IMR-90 (cell line): Measurements from ENCODE around the gene CMTM8. TPM values are rescaled to one million over a fixed set of nuclear protein-coding genes. Genes with fewer than 3 reads are reported as not detected.

Experiments used
- ATAC-seq: fragments of 200-7000 bp; cut with Tn5 transposase; 2 replicates; pipeline ENCODE4 v1.9.1; 2020; ENCODE audit warnings: low read depth, mild to moderate bottlenecking, moderate library complexity
- BruUV-seq: library from RNA; stranded (reverse); fragments of 400-500 nt; replicated peaks from 2 replicates; lab custom pipeline; 2021; lab: Mats Ljungman, UMichigan
- CTCF ChIA-PET: fragments of 300-600 bp; formaldehyde crosslinking; extraction: SDS; loops from one replicate; lab custom pipeline; 2021; ENCODE audit warnings: antibody characterized with exemption; lab: Yijun Ruan, JAX
- POLR2A ChIA-PET: fragments of 300-600 bp; sonication (Branson Sonifier 250); formaldehyde crosslinking; loops from one replicate; lab custom pipeline; 2022; ENCODE audit warnings: antibody characterized with exemption; ENCODE audit not compliant: unreplicated experiment; lab: Charles Lee
- DNase-seq: peaks from one replicate; pipeline ENCODE4 v3.0.0; 2013
- H2AFZ ChIP-seq: replicated peaks from 2 replicates; pipeline ENCODE3; 2013; ENCODE audit warnings: low read length, mild to moderate bottlenecking; ENCODE audit not compliant: poor library complexity
- H2AK5ac ChIP-seq: 2 replicates; pipeline ENCODE4 v1.6.1; 2013; ENCODE audit warnings: low read depth, low read length, inconsistent platforms
- H2AK9ac ChIP-seq: replicated peaks from 2 replicates; pipeline ENCODE3; 2013; ENCODE audit warnings: mild to moderate bottlenecking, low read depth, low read length, moderate library complexity; ENCODE audit not compliant: poor library complexity
- H2BK120ac ChIP-seq: 2 replicates; pipeline ENCODE4 v1.6.1; 2013; ENCODE audit warnings: low read depth, low read length, inconsistent platforms
- H2BK15ac ChIP-seq: 3 replicates; pipeline ENCODE4 v1.6.1; 2013; ENCODE audit warnings: low read depth, low read length, inconsistent platforms
- H2BK20ac ChIP-seq: 2 replicates; pipeline ENCODE4 v1.6.1; 2013; ENCODE audit warnings: low read depth, mild to moderate bottlenecking, inconsistent platforms, low read length, moderate library complexity
- H2BK5ac ChIP-seq: 2 replicates; pipeline ENCODE4 v1.6.1; 2013; ENCODE audit warnings: mild to moderate bottlenecking, low read depth, low read length, inconsistent platforms; ENCODE audit not compliant: poor library complexity, severe bottlenecking
- H3K14ac ChIP-seq: replicated peaks from 2 replicates; pipeline ENCODE4 v1.6.1; 2013; ENCODE audit warnings: low read depth, low read length, inconsistent platforms
- H3K18ac ChIP-seq: 2 replicates; pipeline ENCODE4 v1.6.1; 2013; ENCODE audit warnings: low read depth, low read length, control low read depth
- H3K23ac ChIP-seq: 2 replicates; pipeline ENCODE4 v1.6.1; 2013; ENCODE audit warnings: low read depth, low read length, inconsistent platforms
- H3K27ac ChIP-seq: 2 replicates; pipeline ENCODE4 v1.5.1; 2013; ENCODE audit warnings: mild to moderate bottlenecking, control low read depth, low read length; ENCODE audit not compliant: insufficient read depth
- H3K27me3 ChIP-seq: 2 replicates; pipeline ENCODE4 v1.6.1; 2013; ENCODE audit warnings: low read length; ENCODE audit not compliant: control insufficient read depth, insufficient read depth
- H3K36me3 ChIP-seq: 2 replicates; pipeline ENCODE4 v1.6.1; 2013; ENCODE audit warnings: low read length, mixed read lengths; ENCODE audit not compliant: control insufficient read depth, insufficient read depth
- H3K4ac ChIP-seq: 2 replicates; pipeline ENCODE4 v1.6.1; 2013; ENCODE audit warnings: low read depth, low read length, inconsistent platforms
- H3K4me1 ChIP-seq: 2 replicates; pipeline ENCODE4 v1.6.1; 2013; ENCODE audit warnings: low read length, mixed read lengths; ENCODE audit not compliant: control insufficient read depth, insufficient read depth
- H3K4me2 ChIP-seq: 2 replicates; pipeline ENCODE4 v1.6.1; 2013; ENCODE audit warnings: low read depth, mild to moderate bottlenecking, control low read depth, low read length, moderate library complexity
- H3K4me3 ChIP-seq: 2 replicates; pipeline ENCODE4 v1.5.1; 2013; ENCODE audit warnings: low read depth, mild to moderate bottlenecking, control low read depth, low read length, moderate library complexity; ENCODE audit not compliant: insufficient read depth
- H3K56ac ChIP-seq: 2 replicates; pipeline ENCODE4 v1.6.1; 2013; ENCODE audit warnings: low read length, inconsistent platforms; ENCODE audit not compliant: insufficient read depth; ENCODE audit errors: extremely low read depth
- H3K79me1 ChIP-seq, 2 experiments: 2 replicates each; pipeline ENCODE4 v1.6.1; 2013; ENCODE audit warnings: low read length in 2 of 2, inconsistent platforms in 1 of 2, low read depth in 1 of 2
- H3K9ac ChIP-seq: 2 replicates; pipeline ENCODE4 v1.6.1; 2013; ENCODE audit warnings: low read depth, low read length, control low read depth
- H3K9me1 ChIP-seq: 2 replicates; pipeline ENCODE4 v1.6.1; 2013; ENCODE audit warnings: low read length, inconsistent platforms; ENCODE audit not compliant: insufficient read depth
- H3K9me3 ChIP-seq: 2 replicates; pipeline ENCODE4 v1.6.1; 2013; ENCODE audit warnings: low read length; ENCODE audit not compliant: control insufficient read depth, insufficient read depth
- H4K20me1 ChIP-seq: 2 replicates; pipeline ENCODE4 v1.6.1; 2013; ENCODE audit warnings: low read length, inconsistent platforms; ENCODE audit not compliant: insufficient read depth
- H4K5ac ChIP-seq: 2 replicates; pipeline ENCODE4 v1.6.1; 2013; ENCODE audit warnings: mild to moderate bottlenecking, low read depth, low read length, control low read depth
- H4K8ac ChIP-seq, 2 experiments: 2 replicates each; pipeline ENCODE4 v1.6.1; 2013; ENCODE audit warnings: low read depth in 2 of 2, low read length in 2 of 2, control low read depth in 1 of 2, inconsistent platforms in 1 of 2
- H4K91ac ChIP-seq: 2 replicates; pipeline ENCODE4 v1.6.1; 2013; ENCODE audit warnings: low read depth, low read length, inconsistent platforms; ENCODE audit not compliant: insufficient read depth
- BHLHE40 ChIP-seq: fragments of 150-350 bp; IDR thresholded peaks from 2 replicates; pipeline ENCODE4 v1.6.1; 2016; ENCODE audit warnings: mild to moderate bottlenecking, low read depth, low read length
- CEBPB ChIP-seq: IDR thresholded peaks from 2 replicates; pipeline ENCODE4 v1.6.1; 2012; ENCODE audit warnings: low read depth, low read length, improper control_type of control experiment
- CHD1 ChIP-seq: IDR thresholded peaks from 2 replicates; pipeline ENCODE4 v1.6.1; 2012; ENCODE audit warnings: low read depth, low read length, improper control_type of control experiment
- CTCF ChIP-seq: conservative IDR thresholded peaks from 2 replicates; pipeline ENCODE4 v1.5.1; 2012; ENCODE audit warnings: mild to moderate bottlenecking, low read depth, low read length, improper control_type of control experiment
- ELK1 ChIP-seq: fragments of 150-350 bp; IDR thresholded peaks from 2 replicates; pipeline ENCODE4 v1.6.1; 2016; ENCODE audit warnings: low read depth, mild to moderate bottlenecking, low read length, moderate library complexity, borderline replicate concordance
- FOS ChIP-seq: fragments of 150-350 bp; IDR thresholded peaks from 2 replicates; pipeline ENCODE4 v1.6.1; 2016; ENCODE audit warnings: low read depth, low read length
- MAFK ChIP-seq: IDR thresholded peaks from 2 replicates; pipeline ENCODE4 v1.6.1; 2012; ENCODE audit warnings: low read depth, low read length, improper control_type of control experiment
- MAZ ChIP-seq: IDR thresholded peaks from 2 replicates; pipeline ENCODE4 v1.6.1; 2012; ENCODE audit warnings: low read depth, mild to moderate bottlenecking, low read length, improper control_type of control experiment, moderate library complexity, borderline replicate concordance
- MXI1 ChIP-seq: IDR thresholded peaks from 2 replicates; pipeline ENCODE4 v1.6.1; 2012; ENCODE audit warnings: low read depth, mild to moderate bottlenecking, low read length, moderate library complexity, borderline replicate concordance
- NFE2L2 ChIP-seq: fragments of 150-350 bp; IDR thresholded peaks from 2 replicates; pipeline ENCODE4 v1.6.1; 2016; ENCODE audit warnings: low read depth, mild to moderate bottlenecking, low read length
- POLR2A ChIP-seq: IDR thresholded peaks from 2 replicates; pipeline ENCODE4 v1.6.1; 2012; ENCODE audit warnings: mild to moderate bottlenecking, low read depth, low read length
- RAD21 ChIP-seq: IDR thresholded peaks from 2 replicates; pipeline ENCODE4 v1.6.1; 2012; ENCODE audit warnings: low read length, improper control_type of control experiment
- RCOR1 ChIP-seq: IDR thresholded peaks from 2 replicates; pipeline ENCODE4 v1.6.1; 2012; ENCODE audit warnings: mild to moderate bottlenecking, low read length, improper control_type of control experiment; ENCODE audit not compliant: insufficient replicate concordance
- RFX5 ChIP-seq: IDR thresholded peaks from 2 replicates; pipeline ENCODE4 v1.8.0; 2012; ENCODE audit warnings: low read depth, mild to moderate bottlenecking, low read length, moderate library complexity
- SMC3 ChIP-seq: fragments of 150-350 bp; IDR thresholded peaks from 2 replicates; pipeline ENCODE4 v1.6.1; 2016; ENCODE audit warnings: low read depth, mild to moderate bottlenecking, antibody characterized with exemption, low read length, moderate library complexity
- USF2 ChIP-seq: fragments of 150-350 bp; IDR thresholded peaks from 2 replicates; pipeline ENCODE4 v1.6.1; 2017; ENCODE audit warnings: mild to moderate bottlenecking, antibody characterized with exemption, low read length, low read depth
- WGBS, 2 experiments: methylation state at CpG; one replicate each; pipeline versions ENCODE4 v1.1.5 to v1.1.7; 2013; ENCODE audit warnings: missing lambda C conversion rate in 2 of 2; ENCODE audit not compliant: insufficient read length in 1 of 2; ENCODE audit errors: extremely low coverage in 2 of 2; 5-methylcytosine and 5-hydroxymethylcytosine counted together
- dilution Hi-C: fragments of 300-500 bp; cut with HindIII; formaldehyde crosslinking; loops from one replicate; pipeline ENCODE4 v1.14.3; 2018; ENCODE audit warnings: low sequenced_read_pairs; ENCODE audit not compliant: unreplicated experiment
- in situ Hi-C: fragments of 300-500 bp; cut with MboI; formaldehyde crosslinking; loops from 3 replicates; pipeline ENCODE4 v1.14.3; 2019; ENCODE audit warnings: low sequenced_read_pairs, inconsistent platforms, mixed read lengths
- intact Hi-C: fragments of 100-400 bp; cut with micrococcal nuclease; formaldehyde crosslinking; loops from 2 replicates; pipeline ENCODE4 v1.10.0; 2022
- polyA plus RNA-seq, 3 experiments: library from polyadenylated mRNA; depleted of rRNA; stranded (reverse); fragments of >200 nt; gene quantifications; 2 replicates each; pipeline ENCODE4 v1.2.3, GENCODE V29; 2012; ENCODE audit warnings: low replicate concordance in 1 of 3
- total RNA-seq: library from RNA; depleted of rRNA; stranded (reverse); fragments of >200 nt; gene quantifications from 2 replicates; pipeline ENCODE4 v1.2.3, GENCODE V29; 2012

The CMTM8 gene
- total and polyA plus RNA-seq, 2 of the 4 experiments (the other 2 are of a cell fraction), result 0.15 TPM; not detected in 1

- no peak overlapping the region for H4K5ac ChIP-seq
Measured at GRCh38 chr3:32312251-32312650, 73.8 kb downstream of the CMTM8 start.

More at GRCh38 chr3:32312251-32312650, 73.8 kb downstream of the CMTM8 start:
- Histone ChIP-seq H4K8ac (no peak overlapping the region), H2AFZ (no peak overlapping the region), H3K18ac (no peak overlapping the region), H2BK5ac (no peak overlapping the region), H2AK9ac (no peak overlapping the region), H3K4me2 (no peak overlapping the region), H3K56ac (no peak overlapping the region), H2BK20ac (no peak overlapping the region), H3K4me1 (no peaks in the 10 kb centered on the region), H3K14ac (no peak overlapping the region), H2BK120ac (no peak overlapping the region), H3K27ac (no peak overlapping the region), H2BK15ac (no peak overlapping the region), H3K9me3 (no peaks in the 10 kb centered on the region), H3K9ac (no peak overlapping the region), H3K4ac (no peak overlapping the region), H3K79me1 (no peaks in the 10 kb centered on the region), H4K91ac (no peak overlapping the region), H3K9me1 (no peaks in the 10 kb centered on the region), H3K4me3 (no peak overlapping the region), H3K23ac (no peak overlapping the region), H3K27me3 (peaks cover 14% of the 10 kb centered on the region), H4K20me1 (no peaks in the 10 kb centered on the region), H3K36me3 (no peaks in the 10 kb centered on the region), H2AK5ac (no peak overlapping the region)
- DNase-seq (no peak), ATAC-seq (no peak)
- in situ Hi-C loops (no loop called here), intact Hi-C loops (no loop called here), dilution Hi-C loops (no loop called here)
- TF ChIP-seq BHLHE40 (no peak), CTCF (no peak), ELK1 (no peak), RFX5 (no peak), RCOR1 (no peak), POLR2A (no peak), SMC3 (no peak), MXI1 (no peak), CHD1 (no peak), USF2 (no peak), RAD21 (no peak), MAFK (no peak), FOS (no peak), NFE2L2 (no peak), MAZ (no peak), CEBPB (no peak)
- no TSS peak for BruUV-seq
- POLR2A ChIA-PET, result no interaction called here
- CTCF ChIA-PET, result no interaction called here
- no CpG with 5 or more reads among the region's 1 CpG for WGBS, 2 experiments
